T-helper 17 cell (primary cell): ENCODE measurements around the gene JMJD8. TPM values are rescaled to one million over a fixed set of nuclear protein-coding genes. Genes with fewer than 3 reads are reported as not detected.

Experiments used
- ATAC-seq: fragments of 150-1000 bp; cut with Tn5 transposase; 2 replicates; pipeline ENCODE4 v1.10.0; 2021; ENCODE audit warnings: mild to moderate bottlenecking, moderate library complexity
- DNase-seq, 3 donors: peaks; one replicate each; pipeline versions ENCODE4 v3.0.0 to v3.0.0-alpha.2; 2020 to 2021
- H3K9me3 ChIP-seq: one replicate; pipeline ENCODE4 v1.7.0; 2013; ENCODE audit warnings: low read length, mild to moderate bottlenecking; ENCODE audit not compliant: control insufficient read depth, poor library complexity, severe bottlenecking
- H3K27ac Mint-ChIP-seq: one replicate; pipeline ENCODE4 v1.8.0; 2022; ENCODE audit warnings: mild to moderate bottlenecking, moderate library complexity, mixed read lengths
- H3K27me3 Mint-ChIP-seq: one replicate; pipeline ENCODE4 v1.8.0; 2022; ENCODE audit warnings: mixed read lengths
- H3K36me3 Mint-ChIP-seq: one replicate; pipeline ENCODE4 v1.8.0; 2022; ENCODE audit warnings: low read depth, mixed read lengths
- H3K4me1 Mint-ChIP-seq: one replicate; pipeline ENCODE4 v1.8.0; 2022; ENCODE audit warnings: mild to moderate bottlenecking, mixed read lengths
- H3K4me3 Mint-ChIP-seq: one replicate; pipeline ENCODE4 v1.8.0; 2022; ENCODE audit warnings: mild to moderate bottlenecking, moderate library complexity, mixed read lengths
- total RNA-seq, 4 donors: library from RNA in 2 of 4; stranded (reverse) in 2 of 4; gene quantifications; one replicate each; pipeline ENCODE4 v1.2.3 and lab custom pipeline; 2022 to 2026

JMJD8 gene
- total RNA-seq, 2 donors from 2014 or later: 28.0 to 36.1 TPM

DNA sequence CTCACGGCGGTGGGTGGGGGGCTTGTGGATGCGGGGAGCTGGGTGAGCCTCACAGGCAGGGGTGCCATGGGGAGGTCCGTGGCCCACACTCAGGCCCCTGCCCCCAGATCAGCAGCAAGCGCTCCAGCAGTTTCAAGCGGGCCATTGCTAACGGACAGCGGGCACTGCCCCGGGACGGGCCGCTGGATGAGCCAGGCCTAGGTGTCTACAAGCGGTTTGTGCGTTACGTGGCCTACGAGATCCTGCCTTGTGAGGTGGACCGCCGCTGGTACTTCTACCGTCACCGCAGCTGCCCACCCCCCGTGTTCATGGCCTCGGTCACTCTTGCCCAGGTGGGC is 7.6 kb downstream of the JMJD8 start:
- Mint-ChIP-seq H3K36me3 (no peaks in the 10 kb centered on the region), H3K4me1 (peaks cover 13% of the 10 kb centered on the region), H3K27me3 (no peaks in the 10 kb centered on the region), H3K27ac (no peak overlapping the region), H3K4me3 (no peak overlapping the region)
- no peaks in the 10 kb centered on the region for H3K9me3 ChIP-seq
- ATAC-seq: no peak
- no peak for DNase-seq

DNA sequence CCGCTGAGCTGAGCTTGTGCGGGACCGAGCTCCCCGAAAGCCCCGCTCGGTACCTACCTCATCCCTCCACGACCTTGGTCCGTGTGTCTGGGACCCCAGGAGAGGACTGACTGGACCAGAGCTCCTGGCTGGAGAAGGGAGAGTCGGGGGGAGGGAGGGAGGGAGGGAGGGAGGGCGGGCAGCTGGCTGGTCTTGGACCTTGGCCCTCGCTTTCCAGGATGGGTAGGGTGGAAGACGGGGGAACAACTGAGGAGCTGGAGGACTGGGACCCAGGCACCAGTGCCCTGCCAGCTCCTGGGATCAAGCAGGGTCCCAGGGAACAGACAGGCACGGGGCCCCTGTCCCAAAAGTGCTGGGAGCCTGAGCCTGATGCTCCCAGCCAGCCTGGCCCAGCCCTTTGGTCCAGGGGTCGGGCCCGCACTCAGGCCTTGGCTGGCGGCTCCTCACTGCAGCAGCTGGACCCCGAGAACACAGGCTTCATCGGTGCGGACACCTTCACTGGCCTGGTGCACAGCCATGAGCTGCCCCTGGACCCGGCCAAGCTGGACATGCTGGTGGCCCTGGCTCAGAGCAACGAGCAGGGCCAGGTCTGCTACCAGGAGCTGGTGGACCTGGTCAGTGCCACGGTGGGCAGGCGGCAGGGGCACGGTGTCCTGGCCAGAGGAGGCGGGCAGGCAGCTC is 8.1 kb downstream of the JMJD8 start:
- no peaks in the 10 kb centered on the region for H3K27me3 Mint-ChIP-seq
- no peak for ATAC-seq
- H3K4me1 Mint-ChIP-seq: peaks cover 11% of the 10 kb centered on the region
- H3K4me3 Mint-ChIP-seq: no peak overlapping the region
- H3K36me3 Mint-ChIP-seq: no peaks in the 10 kb centered on the region
- no peak for DNase-seq
- no peaks in the 10 kb centered on the region for H3K9me3 ChIP-seq
- no peak overlapping the region for H3K27ac Mint-ChIP-seq

DNA sequence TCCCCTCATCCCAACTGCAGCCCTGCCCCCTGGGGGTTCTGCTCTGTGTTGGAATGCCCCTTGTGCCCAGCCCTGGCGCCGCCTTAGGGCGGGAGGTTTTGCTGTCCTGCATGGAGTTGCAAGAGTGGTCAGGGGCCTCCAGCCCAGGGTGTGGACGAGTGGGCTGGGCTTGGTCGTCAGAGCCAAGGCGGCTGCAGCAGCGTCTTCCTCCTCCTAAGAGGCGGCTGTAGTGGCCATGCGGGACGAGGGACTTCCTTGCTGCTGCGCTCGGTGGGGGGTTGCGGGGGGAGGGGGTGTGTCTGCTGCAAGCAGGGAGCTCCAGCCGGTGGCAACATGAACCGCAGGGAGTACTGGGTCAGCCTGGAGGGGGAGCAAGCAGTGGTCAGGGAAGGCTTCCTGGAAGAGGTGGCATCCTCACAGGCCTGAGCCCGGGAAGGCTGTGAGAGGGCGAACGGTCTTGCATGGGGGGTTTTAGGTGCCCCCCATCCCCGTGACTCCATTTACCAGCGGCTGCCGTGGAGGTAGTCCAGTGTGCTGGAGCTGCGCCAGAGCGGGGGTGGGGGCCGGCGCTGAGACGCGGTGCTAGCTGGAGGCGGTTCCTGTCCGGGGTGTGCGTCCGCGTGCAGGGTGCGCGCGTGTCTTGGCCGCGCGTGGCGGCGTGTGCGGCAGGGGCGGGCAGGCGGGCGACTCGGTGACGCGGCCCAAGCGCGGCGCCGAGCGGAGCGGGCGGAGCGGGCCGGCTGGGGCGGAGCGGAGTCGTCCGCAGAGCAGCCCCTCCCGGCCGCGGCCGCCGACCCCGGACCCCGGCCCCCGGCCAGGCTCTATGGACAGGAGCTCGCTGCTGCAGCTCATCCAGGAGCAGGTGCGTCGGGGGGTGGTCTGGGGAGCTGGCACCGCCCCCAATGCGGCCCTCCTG is 8.9 kb downstream of the JMJD8 start, which contains the start of gene RHBDL1:
RHBDL1 (plus strand) TSS at position 704 of the 916 bp plus-strand sequence; CDS start at position 824, 120 bp downstream.
- H3K4me3 Mint-ChIP-seq: peak within 1 kb of the TSS; percentile 53
- no peaks in the 10 kb centered on the region for H3K27me3 Mint-ChIP-seq
- H3K36me3 Mint-ChIP-seq: no peaks in the 10 kb centered on the region
- DNase-seq (no peak), ATAC-seq (no peak)
- H3K4me1 Mint-ChIP-seq: peaks cover 11% of the 10 kb centered on the region
- no peaks in the 10 kb centered on the region for H3K9me3 ChIP-seq
- H3K27ac Mint-ChIP-seq: no peak within 1 kb of the TSS

DNA sequence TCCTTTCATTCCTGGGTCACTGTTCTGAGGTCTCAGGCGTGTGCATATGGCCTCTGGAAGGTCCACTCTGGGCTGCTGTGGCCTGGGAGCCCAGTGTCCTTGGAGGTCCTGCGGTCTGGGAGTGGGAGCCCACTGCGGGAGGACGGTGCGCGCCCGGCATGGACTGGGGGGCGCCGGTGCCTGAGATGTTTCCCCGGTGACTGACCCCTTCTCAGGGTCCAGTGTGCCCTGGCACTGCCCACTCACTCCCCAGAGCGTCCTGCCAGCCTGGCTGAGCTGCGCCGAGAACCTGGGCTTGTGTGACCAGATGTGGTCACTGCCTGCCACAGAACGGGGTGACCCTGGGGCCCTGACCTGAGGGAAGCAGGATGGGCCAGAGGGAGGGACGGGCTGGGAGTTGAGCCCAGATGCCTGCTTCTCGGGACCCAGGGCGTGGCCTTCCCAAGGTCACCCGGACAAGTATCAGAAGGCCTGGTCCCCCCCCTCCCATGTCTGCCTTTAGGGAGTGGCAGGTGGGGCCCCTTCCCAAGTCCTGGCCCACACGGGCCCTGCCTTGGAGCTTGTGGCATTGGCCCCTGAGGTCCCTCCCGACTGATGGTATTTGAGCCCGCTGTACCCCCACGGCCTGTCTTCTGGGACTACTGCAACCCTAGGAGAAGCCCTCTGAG is 9.8 kb downstream of the JMJD8 start:
- Mint-ChIP-seq H3K27ac (no peak overlapping the region), H3K27me3 (no peaks in the 10 kb centered on the region), H3K4me1 (peaks cover 9% of the 10 kb centered on the region), H3K4me3 (peak overlapping the region; percentile 53), H3K36me3 (no peaks in the 10 kb centered on the region)
- ATAC-seq (no peak), DNase-seq (no peak)
- H3K9me3 ChIP-seq: no peaks in the 10 kb centered on the region

DNA sequence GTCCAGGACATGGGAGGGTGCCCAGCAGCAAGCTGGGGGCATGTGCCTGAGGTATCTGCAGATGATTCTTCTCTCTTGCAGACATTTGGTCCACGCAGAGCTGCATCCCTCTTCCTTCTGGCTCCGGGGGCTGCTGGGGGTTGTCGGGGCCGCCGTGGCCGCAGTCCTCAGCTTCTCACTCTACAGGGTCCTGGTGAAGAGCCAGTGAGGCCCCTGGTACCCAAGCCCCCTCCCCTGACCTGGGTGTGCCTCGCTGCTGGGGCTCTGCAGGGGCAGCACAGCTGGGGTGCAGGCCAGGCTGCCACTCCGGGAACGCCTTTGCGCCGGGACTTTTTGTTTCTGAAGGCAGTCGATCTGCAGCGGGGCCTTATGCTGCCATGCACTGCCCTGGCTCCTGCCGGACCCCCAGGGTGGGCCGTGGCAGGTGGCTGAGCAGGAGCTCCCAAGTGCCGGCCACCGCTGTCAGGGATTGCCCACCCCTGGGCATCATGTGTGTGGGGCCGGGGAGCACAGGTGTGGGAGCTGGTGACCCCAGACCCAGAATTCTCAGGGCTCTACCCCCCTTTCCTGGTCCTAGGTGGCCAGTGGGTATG is 10.6 kb downstream of the JMJD8 start:
- ATAC-seq: no peak

DNA sequence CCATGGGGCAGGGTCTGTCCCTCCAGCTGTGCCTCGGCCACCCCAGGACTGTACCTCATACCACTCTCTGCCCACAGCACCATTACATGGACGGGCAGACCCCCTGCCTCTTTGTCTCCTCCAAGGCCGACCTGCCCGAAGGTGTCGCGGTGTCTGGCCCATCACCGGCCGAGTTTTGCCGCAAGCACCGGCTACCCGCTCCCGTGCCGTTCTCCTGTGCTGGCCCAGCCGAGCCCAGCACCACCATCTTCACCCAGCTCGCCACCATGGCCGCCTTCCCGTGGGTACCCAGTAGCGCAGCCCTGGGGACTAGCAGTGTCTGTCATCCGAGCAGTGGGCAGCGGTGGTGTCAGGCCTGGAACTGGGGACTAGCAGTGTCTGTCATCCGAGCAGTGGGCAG is 11.3 kb downstream of the JMJD8 start:
- no peaks in the 10 kb centered on the region for H3K9me3 ChIP-seq
- DNase-seq (no peak), ATAC-seq (no peak)
- H3K4me3 Mint-ChIP-seq: no peak overlapping the region
- no peaks in the 10 kb centered on the region for H3K27me3 Mint-ChIP-seq
- no peak overlapping the region for H3K27ac Mint-ChIP-seq
- peaks cover 12% of the 10 kb centered on the region for H3K4me1 Mint-ChIP-seq
- H3K36me3 Mint-ChIP-seq: no peaks in the 10 kb centered on the region

More for the DNA sequence above, 10.6 kb downstream of the JMJD8 start:
- Mint-ChIP-seq H3K4me1 (peaks cover 12% of the 10 kb centered on the region), H3K27me3 (no peaks in the 10 kb centered on the region), H3K36me3 (no peaks in the 10 kb centered on the region), H3K27ac (no peak overlapping the region), H3K4me3 (no peak overlapping the region)
- no peak for DNase-seq
- no peaks in the 10 kb centered on the region for H3K9me3 ChIP-seq

DNA sequence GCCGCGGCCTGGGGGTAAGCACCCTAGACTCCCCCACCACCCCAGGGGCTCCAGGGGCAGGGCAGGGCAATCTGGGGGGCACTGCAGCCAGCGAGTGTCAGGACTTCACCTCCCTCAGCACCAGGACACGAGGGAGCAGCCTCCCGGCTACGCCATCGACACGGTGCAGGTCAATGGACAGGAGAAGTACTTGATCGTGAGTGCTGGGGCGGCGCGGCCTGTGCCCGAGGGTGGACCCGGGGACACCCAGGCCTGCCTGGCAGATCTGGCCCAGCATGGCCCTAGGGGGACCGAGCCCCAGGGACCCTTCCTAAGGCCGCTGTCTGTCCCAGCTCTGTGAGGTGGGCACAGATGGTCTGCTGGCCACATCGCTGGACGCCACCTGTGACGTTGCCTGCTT is 11.8 kb downstream of the JMJD8 start:
- Mint-ChIP-seq H3K36me3 (no peaks in the 10 kb centered on the region), H3K4me3 (no peak overlapping the region), H3K27me3 (no peaks in the 10 kb centered on the region), H3K4me1 (peaks cover 14% of the 10 kb centered on the region), H3K27ac (no peak overlapping the region)
- DNase-seq (no peak), ATAC-seq (no peak)
- H3K9me3 ChIP-seq: no peaks in the 10 kb centered on the region

DNA sequence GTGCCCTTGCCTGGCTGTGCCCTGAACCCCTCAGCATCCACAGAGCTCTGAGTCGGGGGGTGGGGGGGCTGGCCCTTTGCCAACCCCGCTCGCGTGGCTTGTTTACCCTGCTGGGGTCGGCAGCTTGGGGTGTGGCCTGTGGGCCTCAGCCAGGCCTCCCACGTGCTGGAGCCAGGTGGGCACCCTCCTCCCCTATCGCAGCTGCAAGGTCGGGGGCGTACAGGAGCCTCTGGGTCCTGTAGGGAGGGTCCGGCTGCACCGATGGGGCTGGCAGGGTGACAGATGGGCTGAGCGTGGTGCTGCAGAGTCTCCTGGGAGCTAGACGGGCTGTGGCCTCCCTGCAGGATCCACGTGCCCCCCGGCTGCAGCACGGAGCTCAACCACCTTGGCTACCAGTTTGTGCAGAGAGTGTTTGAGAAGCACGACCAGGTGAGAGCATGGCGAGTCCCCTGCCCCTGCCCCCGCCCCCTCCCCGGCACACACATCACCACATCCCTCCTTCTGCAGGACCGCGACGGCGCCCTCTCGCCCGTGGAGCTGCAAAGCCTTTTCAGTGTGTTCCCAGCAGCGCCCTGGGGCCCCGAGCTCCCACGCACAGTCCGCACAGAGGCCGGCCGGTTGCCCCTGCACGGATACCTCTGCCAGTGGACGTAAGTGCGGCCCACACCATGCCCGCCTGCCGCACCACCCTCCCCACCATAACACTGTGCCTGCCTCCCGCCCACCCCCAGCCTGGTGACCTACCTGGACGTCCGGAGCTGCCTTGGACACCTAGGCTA is 12.6 kb downstream of the JMJD8 start:
- H3K4me3 Mint-ChIP-seq: no peak overlapping the region
- no peak for ATAC-seq
- no peaks in the 10 kb centered on the region for H3K27me3 Mint-ChIP-seq
- H3K4me1 Mint-ChIP-seq: peaks cover 14% of the 10 kb centered on the region
- no peaks in the 10 kb centered on the region for H3K36me3 Mint-ChIP-seq
- H3K27ac Mint-ChIP-seq: no peak overlapping the region
- no peak for DNase-seq
- no peaks in the 10 kb centered on the region for H3K9me3 ChIP-seq

DNA sequence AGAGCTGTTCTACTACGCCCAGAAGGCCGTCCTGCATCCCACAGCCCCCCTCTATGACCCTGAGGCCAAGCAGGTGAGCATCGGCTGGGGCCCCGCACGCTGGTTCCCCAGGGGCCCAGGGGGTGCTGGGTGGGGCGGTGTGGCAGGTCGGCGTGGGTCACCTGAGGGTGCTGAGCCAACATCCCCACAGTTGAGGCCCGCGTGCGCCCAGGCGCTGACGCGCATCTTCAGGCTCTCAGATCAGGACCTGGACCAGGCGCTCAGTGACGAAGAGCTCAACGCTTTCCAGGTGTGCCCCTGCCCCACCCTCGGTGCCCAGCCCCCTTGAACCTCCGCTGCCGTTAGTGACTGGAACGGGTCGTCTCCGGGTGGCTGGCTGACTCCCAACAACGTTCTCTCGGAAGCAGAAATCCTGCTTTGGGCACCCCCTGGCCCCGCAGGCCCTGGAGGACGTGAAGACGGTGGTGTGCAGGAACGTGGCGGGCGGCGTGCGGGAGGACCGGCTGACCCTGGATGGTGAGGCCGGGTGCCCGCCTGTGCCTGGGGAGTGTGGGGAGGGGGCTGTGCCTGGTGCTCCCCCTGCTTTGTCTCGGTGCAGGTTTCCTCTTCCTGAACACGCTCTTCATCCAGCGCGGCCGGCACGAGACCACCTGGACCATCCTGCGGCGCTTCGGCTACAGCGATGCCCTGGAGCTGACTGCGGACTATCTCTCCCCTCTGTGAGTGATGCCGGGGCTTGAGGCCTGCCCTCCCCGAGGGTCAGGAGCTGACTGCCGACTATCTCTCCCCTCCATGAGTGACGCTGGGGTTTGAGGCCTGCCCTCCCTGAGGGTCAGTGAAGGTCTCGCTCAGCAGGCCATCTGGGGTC is 13.4 kb downstream of the JMJD8 start:
- ATAC-seq (no peak), DNase-seq (no peak)
- Mint-ChIP-seq H3K36me3 (no peaks in the 10 kb centered on the region), H3K27me3 (no peaks in the 10 kb centered on the region), H3K4me1 (peaks cover 14% of the 10 kb centered on the region), H3K4me3 (no peak overlapping the region), H3K27ac (no peak overlapping the region)
- H3K9me3 ChIP-seq: no peaks in the 10 kb centered on the region

DNA sequence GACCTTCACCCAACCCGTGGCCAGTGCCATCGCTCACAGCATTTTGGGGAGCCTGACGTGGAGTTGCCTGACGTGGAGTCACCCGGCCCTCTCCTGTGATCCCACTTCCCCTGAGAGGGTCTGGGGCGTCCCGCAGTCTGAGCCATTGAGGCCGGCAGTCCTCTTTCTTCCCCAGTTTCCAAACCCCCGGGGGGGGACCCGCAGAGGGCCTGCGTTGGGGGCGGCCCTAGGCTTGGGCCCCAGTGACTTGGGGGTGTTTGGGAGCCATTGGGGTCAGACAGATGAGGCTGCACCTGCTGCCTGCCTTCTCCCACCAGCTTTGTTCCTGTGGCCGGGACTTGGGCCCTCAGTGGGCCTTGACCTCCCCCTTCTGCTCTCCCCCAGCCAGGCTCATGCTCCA is 14.5 kb downstream of the JMJD8 start:
- DNase-seq: no peak
- Mint-ChIP-seq H3K4me3 (peak overlapping the region; percentile 31), H3K27ac (peak overlapping the region; percentile 29), H3K36me3 (no peaks in the 10 kb centered on the region), H3K27me3 (no peaks in the 10 kb centered on the region), H3K4me1 (peaks cover 8% of the 10 kb centered on the region)
- ATAC-seq: no peak
- H3K9me3 ChIP-seq: no peaks in the 10 kb centered on the region

DNA sequence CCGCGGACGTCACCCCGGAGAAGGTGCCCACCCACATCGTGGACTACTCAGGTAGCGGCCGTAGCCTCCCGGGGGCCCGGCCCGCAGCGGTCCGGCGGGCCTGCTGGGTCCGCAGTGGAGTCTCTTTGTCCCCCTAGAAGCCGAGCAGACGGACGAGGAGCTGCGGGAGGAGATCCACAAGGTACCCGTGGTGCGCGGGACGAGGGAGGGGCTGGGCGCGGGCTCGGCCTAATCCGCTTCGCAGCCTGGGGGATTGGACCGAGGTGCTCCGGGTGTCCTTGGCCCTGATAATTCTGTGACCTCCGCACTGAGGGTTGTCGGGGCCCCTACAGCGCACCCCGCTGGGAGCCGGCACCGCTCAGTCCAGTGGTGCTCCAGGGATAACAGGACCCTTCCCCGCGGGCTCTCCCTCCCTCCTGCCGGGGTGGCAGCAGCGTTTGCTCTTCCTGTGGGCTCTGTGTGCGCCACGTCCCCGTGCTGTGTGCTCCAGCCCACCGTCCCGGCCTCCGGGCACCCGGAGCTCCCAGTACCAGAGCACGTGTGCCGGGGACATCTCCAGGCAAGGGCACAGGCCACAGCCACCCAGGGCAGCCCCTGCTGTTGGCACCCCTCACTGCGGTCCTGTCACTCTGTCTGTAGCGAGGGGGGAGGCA is 15.5 kb downstream of the JMJD8 start:
- Mint-ChIP-seq H3K4me3 (peak overlapping the region; percentile 81), H3K36me3 (no peaks in the 10 kb centered on the region), H3K27me3 (no peaks in the 10 kb centered on the region), H3K4me1 (peaks cover 7% of the 10 kb centered on the region), H3K27ac (no peak overlapping the region)
- ATAC-seq: peak; percentile 8
- no peak for DNase-seq
- no peaks in the 10 kb centered on the region for H3K9me3 ChIP-seq
